NCI-H460 (cell line): Measurements from ENCODE around the gene MAP3K5. TPM values are rescaled to one million over a fixed set of nuclear protein-coding genes. Genes with fewer than 3 reads are reported as not detected.

Experiments used
- DNase-seq: peaks from one replicate; pipeline ENCODE4 v3.0.0-alpha.2; 2016; ENCODE audit warnings: low read depth; ENCODE audit errors: extremely low read depth
- small RNA-seq, 2 experiments: library from RNA; depleted of rRNA; stranded (forward); fragments of <200 nt; gene quantifications; one replicate each; pipeline ENCODE3, GENCODE V24; 2014
- total RNA-seq: library from RNA; depleted of rRNA; stranded (reverse); fragments of >200 nt; shearing (Covaris generic); gene quantifications from 2 replicates; pipeline ENCODE4 v1.2.3, GENCODE V29; 2014; rRNA removed

MAP3K5 gene
- total RNA-seq, 1 experiment from 2014 or later = 6.8 TPM

GRCh38 chr6:136525586-136526195, 266.6 kb downstream of the MAP3K5 start:
- DNase-seq = no peak

GRCh38 chr6:136524936-136525413, 267.3 kb downstream of the MAP3K5 start:
- no peak for DNase-seq

DNA sequence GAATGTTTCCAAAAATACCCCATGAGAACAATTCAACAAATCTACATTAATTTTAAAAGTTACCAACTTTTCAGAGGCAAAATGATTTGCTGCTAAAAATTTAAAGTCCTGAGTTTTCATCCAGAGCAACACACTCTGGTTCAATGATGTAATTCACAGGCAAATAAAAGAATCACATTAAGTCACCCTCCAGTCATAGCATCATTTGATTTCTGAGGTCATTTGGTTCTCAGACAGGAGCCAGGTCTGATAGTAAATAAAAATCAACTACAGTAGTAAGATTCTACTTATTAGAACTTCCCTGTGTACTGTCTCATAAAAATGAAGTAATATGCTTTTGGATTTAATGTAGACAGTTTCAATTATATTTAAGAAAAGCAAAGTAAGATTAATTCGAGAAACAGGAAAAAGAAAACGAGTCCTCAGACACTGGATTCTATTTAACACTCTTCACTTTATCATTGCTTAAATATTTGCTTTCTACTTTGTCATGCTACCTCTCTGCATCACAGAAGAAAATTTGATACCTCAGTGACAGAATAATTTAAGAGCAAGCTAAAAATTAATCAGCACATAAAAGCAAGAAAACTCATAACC, 267.8 kb downstream of the MAP3K5 start:
- no peak for DNase-seq

GRCh38 chr6:136523196-136523595, 269.1 kb downstream of the MAP3K5 start:
- DNase-seq = no peak

- no peak for DNase-seq
Observed at GRCh38 chr6:136522636-136523035, 269.6 kb downstream of the MAP3K5 start.

DNA sequence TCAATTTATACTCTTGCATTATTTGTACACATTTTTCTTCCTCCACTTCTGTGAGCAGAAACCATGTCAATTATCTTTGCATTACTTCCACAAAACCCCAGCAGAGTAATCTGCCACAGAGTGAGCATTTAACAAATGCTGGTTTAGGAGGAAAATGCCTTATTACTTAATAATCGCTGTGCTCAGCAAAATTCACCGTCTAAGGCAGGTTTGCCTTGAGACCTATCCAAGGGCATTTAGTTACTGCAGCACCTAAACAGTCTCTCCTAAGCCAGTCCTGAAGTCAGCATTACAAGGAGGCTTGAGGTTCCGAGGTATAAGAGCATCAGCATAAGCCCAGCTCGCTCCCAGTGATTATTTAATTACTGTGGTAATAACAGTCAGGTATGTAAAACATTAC, 270.4 kb downstream of the MAP3K5 start:
- DNase-seq = no peak

GRCh38 chr6:136521427-136521826, 270.9 kb downstream of the MAP3K5 start:
- DNase-seq = no peak

- no peak for DNase-seq
Observed at GRCh38 chr6:136520517-136520916, 271.8 kb downstream of the MAP3K5 start.

DNA sequence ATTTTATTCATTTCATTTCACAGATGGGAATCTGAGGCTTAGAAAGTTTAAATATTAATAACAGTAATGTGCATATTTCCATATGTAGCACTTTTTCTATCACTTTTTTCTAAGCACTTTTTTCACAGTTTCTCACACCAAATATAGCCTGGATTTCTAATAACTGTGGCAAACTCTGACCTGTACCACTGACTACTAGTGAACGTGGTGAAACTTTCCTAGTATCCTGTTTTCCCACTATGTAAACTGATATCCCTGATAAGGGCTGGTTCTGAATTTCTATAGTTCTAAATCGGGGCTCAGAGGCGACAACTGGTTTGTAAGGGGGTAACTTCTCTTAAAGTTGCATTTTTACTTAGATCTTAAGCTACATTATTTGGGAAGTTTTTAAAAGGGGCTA, 274.7 kb downstream of the MAP3K5 start:
- DNase-seq = no peak

- DNase-seq = no peak
Observed at GRCh38 chr6:136517002-136517401, 275.3 kb downstream of the MAP3K5 start.

DNA sequence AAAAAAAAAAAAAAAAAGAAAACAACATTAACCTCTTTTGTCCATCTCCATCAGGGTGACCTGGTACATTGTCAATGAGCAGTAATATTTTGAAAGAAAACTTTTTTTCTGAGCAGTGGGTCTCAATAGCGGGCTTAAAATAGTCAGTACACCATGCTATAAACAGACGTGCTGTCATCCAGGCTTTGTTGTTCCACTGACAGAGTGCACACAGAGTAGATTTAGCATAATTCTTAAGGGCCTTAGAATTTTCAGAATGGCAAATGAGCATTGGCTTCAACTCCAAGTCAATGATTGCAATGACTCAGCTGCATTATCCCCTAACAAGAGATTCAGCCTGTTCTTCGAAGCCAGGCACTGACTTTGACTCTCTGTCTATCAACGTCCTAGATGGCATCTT, 277.7 kb downstream of the MAP3K5 start:
- DNase-seq = no peak

DNA sequence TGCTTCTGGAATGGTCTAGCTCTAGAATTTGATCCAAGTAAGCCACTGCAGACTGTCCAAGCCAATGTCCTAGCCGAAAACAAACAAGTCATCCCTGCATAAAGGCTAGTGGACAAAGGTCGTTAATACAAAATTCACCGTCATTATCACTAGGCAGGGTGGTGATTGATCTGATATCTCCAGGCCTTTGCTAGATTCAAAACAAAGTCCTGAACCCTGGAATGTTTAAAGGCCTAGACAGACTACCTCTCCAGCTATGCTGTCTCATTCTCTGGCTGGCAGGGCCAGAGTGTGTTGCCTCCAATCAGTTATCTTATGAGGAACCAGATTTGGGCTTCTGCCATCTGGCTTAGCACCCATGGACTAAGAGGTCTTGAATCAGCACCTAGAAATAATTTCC, 280.4 kb downstream of the MAP3K5 start:
- DNase-seq = no peak

GRCh38 chr6:136511397-136511796, 280.9 kb downstream of the MAP3K5 start:
- DNase-seq = no peak

- no peak for DNase-seq
Observed at GRCh38 chr6:136510782-136511181, 281.5 kb downstream of the MAP3K5 start.

DNA sequence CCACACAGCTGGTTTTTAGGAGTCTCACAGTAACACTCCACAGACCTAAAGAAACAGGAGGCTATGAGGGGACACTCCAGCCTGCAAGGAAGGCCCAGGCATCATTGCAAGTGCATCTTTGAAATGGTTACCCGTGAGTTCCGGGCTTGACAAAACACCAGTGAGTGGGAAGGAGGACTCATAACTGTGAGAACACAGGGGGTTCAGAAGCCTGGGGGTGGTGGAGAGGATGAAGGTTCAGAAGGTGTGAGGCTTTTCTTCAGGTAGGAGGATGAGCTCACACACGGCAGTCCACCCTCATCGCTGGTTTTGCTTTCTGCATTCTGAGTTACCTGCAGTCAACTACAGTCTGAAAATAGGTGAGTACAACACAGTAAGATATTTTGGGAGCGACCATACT, 282.0 kb downstream of the MAP3K5 start:
- no peak for DNase-seq

GRCh38 chr6:136508725-136509392, 283.4 kb downstream of the MAP3K5 start:
- no peak for DNase-seq

Small RNAs within 50 kb of the gene (small RNA-seq; reads per million reads assigned to genes)
- 0 reads per million in 2 experiments for gene RNA5SP219

Other genes with a start within 250 kb of the MAP3K5 start
- 57.8 and 60.7 TPM in 2 replicates for gene MAP7, start 242.1 kb downstream of the MAP3K5 start, total RNA-seq
- gene PEX7, start 30.1 kb upstream of the MAP3K5 start, total RNA-seq = 7.9 and 10.2 TPM in 2 replicates
- not detected in 2 replicates for gene SLC35D3, start 129.8 kb upstream of the MAP3K5 start, total RNA-seq